ENCODE data around the gene WDR7.

The WDR7 gene

DNA sequence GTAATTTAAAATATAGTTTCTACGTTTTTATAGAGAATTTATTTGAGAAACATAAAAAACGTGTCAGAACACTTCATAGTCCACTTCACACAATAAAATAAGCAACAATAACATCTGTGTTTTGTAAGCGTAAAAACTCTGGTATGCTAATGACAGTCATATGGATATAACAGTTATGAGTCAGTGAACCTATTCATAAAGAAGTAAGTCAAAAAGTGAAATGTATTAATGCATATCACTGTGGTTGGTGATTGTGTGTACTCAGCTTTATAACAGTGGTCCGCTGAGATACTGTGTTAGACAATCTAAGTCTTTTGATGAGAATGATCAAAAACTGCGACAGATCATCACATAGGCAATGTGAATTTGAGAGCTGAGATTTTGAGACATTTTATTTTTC is 153.2 kb downstream of the WDR7 start:
- DNase-seq (ENCODE audit: low read depth) = no peak

DNA sequence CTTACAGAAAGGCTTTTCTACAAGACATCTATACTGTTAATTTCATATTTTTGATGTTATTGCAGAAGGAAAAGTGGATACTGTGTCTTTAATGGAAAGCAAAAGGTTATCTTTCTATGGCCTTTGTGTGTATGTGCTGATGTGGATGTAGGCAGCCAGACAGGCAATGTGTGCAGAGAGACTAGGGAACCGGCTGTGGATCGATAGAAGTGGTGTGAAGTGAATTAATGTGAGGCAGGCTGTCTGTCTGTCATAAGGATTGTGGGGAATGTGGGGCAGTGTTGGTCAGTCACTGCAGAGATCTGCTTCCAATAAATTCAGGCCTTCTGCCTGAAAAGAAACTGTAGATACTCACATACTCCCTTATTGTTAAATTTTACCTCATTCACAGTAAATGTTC is 156.7 kb downstream of the WDR7 start:
- no peak for DNase-seq (ENCODE audit: low read depth)

- DNase-seq (ENCODE audit: low read depth) = no peak
These were observed 161.5 kb downstream of the WDR7 start for GRCh38 chr18:56812674-56813073.

GRCh38 chr18:56815926-56816325 is 164.8 kb downstream of the WDR7 start:
- no peak for DNase-seq (ENCODE audit: low read depth)

GRCh38 chr18:56823986-56824565 is 172.9 kb downstream of the WDR7 start:
- no peak for DNase-seq (ENCODE audit: low read depth)

GRCh38 chr18:56825321-56825720 is 174.2 kb downstream of the WDR7 start:
- DNase-seq (ENCODE audit: low read depth) = no peak

DNA sequence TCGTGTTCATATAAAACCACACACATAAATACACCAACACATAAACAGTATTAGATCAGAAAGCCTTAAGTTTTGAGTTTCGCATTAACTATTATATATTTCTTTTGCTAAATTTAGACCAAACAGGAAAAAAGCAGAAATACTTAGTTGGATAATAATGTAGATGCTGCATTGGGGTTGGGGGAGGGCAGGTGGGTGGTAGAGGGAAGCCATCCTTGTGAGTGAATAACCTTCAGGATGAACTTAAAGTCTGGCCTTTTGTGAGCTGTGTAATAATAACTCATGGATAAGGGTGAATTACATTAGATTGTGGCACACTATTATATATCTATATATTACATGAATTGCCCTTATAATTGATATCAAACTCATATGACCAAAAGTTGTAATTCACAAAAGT is 174.7 kb downstream of the WDR7 start:
- no peak for DNase-seq (ENCODE audit: low read depth)

DNA sequence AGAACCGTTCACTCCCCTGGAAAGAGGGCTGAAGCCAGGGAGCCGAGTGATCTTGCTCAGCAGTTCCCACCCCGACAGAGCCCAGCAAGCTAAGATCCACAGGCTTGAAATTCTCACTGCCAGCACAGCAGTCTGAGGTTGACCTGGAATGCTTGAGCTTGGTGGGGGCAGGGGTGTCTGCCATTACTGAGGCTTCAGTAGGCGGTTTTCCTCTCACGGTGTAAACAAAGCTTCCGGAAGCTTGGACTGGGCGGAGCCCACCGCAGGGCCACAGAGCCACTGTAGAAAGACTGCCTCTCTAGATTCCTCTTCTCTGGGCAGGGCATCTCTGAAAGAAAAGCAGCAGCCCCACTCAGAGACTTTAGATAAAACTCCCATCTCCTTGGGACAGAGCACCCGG is 180.8 kb downstream of the WDR7 start:
- DNase-seq (ENCODE audit: low read depth) = no peak

GRCh38 chr18:56835331-56835730 is 184.2 kb downstream of the WDR7 start:
- DNase-seq (ENCODE audit: low read depth) = no peak

GRCh38 chr18:56836173-56836572 is 185.0 kb downstream of the WDR7 start:
- no peak for DNase-seq (ENCODE audit: low read depth)

DNA sequence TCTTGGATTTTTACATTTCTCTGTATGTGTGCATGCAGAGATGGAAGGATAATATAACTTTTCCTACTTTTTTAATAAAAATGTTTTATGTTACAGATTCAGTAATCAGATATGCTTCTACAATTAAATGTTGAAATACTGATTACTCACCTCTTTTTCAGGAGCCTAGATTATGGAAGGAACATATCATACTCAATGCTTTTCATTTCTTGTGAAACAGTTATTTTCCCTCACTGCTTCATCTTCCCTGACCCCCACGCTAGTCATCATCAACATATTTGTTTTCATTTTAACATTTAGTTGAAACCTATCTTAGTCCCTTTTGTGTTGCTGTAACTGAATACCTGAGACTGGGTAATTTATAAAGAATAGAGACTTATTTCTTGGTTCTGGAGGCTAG is 190.7 kb downstream of the WDR7 start:
- DNase-seq (ENCODE audit: low read depth) = no peak

DNA sequence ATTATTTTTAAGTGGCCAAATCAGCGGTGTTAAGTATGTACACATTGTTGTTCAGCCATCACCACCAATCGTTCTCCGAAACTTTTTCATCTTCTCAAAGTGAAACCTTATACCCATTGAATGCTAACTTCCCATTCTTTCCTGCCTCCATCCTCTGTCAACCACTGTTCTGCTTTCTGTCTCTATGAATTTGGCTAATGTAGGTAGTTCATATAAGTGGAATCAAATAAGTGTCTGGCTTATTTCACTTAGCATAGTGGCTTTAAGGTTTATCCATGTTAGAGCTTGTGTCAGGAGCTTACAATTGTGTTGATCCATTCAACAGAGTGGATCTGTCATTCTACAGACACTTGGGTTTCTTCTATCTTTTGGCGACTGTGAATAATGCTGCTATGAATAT is 192.1 kb downstream of the WDR7 start:
- no peak for DNase-seq (ENCODE audit: low read depth)

DNA sequence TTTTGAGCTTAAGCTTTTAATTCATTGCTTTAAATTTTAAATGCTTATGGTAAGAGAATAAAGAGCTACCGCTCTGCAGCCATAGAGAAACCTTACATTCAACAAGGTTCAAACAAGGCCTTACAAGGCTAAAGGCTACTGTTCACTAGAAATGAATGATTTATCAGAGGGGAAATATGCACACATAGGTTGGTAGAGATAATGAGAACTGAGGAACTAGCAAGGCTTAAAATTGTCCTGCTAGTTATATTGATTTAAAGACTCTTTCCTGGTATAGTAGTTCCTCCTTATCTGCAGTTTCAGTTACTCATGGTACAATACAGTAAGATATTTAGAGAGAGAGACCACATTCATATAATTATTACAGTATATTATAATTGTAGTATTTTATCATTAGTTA is 193.4 kb downstream of the WDR7 start:
- no peak for DNase-seq (ENCODE audit: low read depth)

DNA sequence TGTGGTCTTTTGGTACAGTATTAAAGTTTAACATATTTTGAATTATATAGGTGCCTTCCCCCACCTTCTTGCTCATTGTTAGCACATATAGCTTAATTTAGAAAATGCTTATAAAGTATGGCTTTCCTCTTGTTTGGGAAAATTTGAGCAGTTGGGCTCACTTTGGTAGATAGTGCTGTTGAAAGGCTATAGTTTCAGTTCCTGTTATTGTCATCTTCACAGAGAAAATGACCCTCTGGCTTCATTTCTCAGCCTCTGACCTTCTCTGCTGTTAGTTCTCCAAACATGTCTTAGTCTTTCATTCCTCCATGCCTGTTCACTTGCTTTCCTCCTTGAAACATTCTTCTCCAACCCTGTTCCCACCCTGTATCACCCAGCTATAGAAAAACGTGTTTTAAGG is 200.6 kb downstream of the WDR7 start:
- DNase-seq (ENCODE audit: low read depth) = no peak

DNA sequence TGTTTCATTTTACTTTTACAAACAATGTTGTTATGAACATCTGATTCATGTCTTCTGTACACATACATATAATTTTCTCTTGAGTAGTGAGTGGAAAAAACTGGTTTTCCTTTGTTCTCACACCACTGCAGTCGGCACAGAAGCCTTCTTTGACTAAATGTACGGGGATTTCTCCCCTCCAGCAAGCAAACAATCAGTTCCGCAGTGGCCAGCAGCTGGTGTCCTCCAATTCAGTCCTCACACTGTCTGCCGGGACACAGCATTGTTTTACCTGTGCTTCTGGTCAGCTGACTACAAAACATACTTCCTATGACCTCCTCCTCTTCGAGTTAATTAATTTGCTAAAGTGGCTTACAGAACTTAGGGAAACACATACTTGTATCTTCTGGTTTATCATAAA is 202.8 kb downstream of the WDR7 start:
- DNase-seq (ENCODE audit: low read depth) = no peak

DNA sequence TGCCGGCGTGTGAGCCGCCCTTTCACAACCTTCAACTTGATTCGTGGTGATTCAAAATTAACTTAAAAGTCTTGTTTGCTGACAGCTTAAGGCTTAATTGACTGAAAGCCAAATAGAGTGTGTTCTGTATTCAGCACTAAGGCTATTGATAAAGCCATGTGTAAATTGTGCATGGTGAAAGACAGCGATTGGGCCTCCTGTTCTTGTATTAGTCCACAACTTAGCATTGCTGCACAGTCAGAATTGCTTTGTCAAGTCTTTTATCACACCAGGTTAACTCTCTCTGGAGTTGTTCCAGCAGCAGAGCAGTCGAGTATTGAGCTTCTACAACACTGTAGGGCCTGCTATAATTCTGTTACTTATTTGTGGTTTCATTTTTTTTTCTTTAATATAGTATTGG is 210.1 kb downstream of the WDR7 start:
- DNase-seq (ENCODE audit: low read depth) = no peak

GRCh38 chr18:56869189-56869777 is 218.1 kb downstream of the WDR7 start:
- DNase-seq (ENCODE audit: low read depth) = no peak

DNA sequence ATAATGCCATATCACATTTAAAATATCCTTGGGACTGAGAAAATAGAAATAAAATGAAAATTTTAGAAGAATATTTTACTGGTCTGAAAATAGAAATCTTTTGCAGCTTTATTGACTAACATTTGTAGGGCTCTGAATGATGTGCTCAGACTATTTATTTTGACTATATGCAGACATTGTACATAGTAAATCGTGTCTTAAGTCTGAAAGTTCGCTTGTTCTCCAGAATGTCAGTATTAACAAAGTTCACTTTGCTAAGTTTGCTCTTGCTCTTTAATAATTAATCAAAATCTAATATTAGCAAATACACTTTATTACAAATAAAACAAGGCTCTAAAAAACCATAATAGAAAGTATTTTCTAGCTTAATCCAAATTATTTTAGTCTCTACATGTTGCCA is 219.8 kb downstream of the WDR7 start:
- DNase-seq (ENCODE audit: low read depth) = no peak

DNA sequence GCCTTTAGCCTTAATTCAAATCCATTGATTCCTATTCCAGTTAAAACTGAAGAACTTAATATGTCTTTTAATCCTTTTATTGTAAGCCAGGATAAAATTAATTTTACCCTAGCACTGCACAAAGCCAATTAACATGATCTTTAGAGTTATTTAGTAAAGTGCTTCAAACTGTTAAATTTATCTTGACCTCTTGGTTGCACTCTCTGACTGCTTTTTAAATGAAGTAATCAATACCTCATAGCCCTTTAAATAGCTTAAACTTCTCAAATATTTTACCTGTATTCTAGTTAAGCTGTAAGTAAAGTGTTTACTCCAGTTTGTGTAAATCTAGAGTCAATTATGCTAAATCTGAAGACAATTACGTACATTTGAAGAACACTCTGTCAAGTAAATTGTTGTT is 221.0 kb downstream of the WDR7 start:
- DNase-seq (ENCODE audit: low read depth) = no peak

DNA sequence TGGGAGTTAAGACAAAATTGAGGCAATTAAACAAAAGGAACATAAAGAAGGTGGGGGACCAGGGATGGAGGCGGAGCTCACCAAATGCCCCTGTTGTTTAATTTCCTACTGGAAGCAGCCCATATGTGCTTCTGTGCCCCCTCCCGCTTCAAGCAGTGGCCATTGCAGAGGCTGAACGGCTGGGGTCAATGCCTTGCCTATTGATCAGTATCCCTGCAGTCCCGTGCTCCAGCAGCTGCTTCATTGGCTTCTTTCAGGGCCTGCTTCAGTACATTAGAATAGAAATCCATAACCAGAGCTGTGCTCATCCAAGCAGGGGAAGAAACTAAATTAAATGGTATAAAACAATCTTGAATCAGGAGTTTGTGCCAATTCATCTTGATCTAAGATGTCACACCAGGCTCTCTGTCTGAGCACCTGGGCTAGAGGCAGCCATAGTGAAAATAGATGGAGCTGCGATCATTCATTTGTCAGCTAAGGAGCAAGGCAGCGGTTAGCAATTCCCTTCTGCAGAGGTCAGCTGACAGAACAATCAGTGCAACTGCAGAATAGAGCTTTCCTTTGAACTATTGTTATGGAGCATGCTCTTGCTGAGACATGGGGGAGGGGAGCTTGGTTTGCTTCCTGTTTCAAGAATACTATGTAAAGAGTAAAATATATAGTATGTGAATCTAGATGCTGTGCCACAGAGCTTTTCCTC is 222.4 kb downstream of the WDR7 start:
- no peak for DNase-seq (ENCODE audit: low read depth)

GRCh38 chr18:56878711-56879110 is 227.6 kb downstream of the WDR7 start:
- DNase-seq (ENCODE audit: low read depth) = no peak

- DNase-seq (ENCODE audit: low read depth) = no peak
These were observed 233.4 kb downstream of the WDR7 start for GRCh38 chr18:56884511-56884910.

DNA sequence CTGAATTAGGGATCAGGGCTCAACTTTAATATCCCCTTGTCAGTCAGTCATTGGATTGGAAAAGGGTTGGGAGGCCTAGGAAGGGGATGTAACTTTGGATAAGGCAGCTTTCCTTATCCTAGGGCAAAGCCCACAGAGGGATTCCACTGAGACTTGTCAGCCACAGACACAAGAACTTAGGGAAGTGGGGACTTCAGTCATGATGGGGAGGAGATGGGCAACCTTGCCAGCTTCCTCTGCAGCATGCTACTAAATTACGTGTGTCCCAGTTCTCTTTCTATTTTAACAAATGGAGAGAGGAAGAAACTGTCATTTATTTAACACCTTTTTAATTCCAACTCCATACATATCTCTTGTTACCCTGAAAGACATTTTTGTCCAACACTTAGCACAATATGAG is 237.8 kb downstream of the WDR7 start:
- no peak for DNase-seq (ENCODE audit: low read depth)

GRCh38 chr18:56889621-56890020 is 238.5 kb downstream of the WDR7 start:
- no peak for DNase-seq (ENCODE audit: low read depth)
